GM10266 (cell line): ENCODE measurements around the gene PRAMEF18.
A peak's percentile ranks its signal among the peaks of the same experiment; 100 is the strongest.
"Not testable (repeated sequence)": the region's sequence is repeated elsewhere in the genome, so short reads cannot be mapped to it uniquely, and the experiment has no call there.

Experiments
- DNase-seq: peaks from one replicate; pipeline ENCODE4 v3.0.0; 2012; ENCODE audit errors: extremely low spot score
- CTCF ChIP-seq: IDR thresholded peaks from 2 replicates; pipeline ENCODE4 v1.5.1; 2012; ENCODE audit warnings: mild to moderate bottlenecking, low read depth; ENCODE audit not compliant: control insufficient read depth, insufficient read depth; ENCODE audit errors: missing control alignments

PRAMEF18 gene

GRCh38 chr1:13225675-13226204 lies at the start of gene PRAMEF18:
Gene PRAMEF18, minus strand, starts transcription at chr1:13226154. Its CDS starts 48 bp downstream, at chr1:13226106.
- DNase-seq, result not testable (repeated sequence)

GRCh38 chr1:13265124-13265523 lies 39.2 kb upstream of the PRAMEF18 start:
- DNase-seq, result not testable (repeated sequence)

- not testable (repeated sequence) for DNase-seq
Measured at GRCh38 chr1:13253898-13254297, 27.9 kb upstream of the PRAMEF18 start, which contains the start of gene PRAMEF5. Gene PRAMEF5, plus strand, starts transcription at chr1:13254198. Its CDS starts 5,071 bp downstream, at chr1:13259269.

- DNase-seq, result not testable (repeated sequence)
Measured at GRCh38 chr1:13247122-13247521, 21.2 kb upstream of the PRAMEF18 start.

- not testable (repeated sequence) for DNase-seq
Measured at GRCh38 chr1:13246554-13246871, 20.6 kb upstream of the PRAMEF18 start.

- not testable (repeated sequence) for DNase-seq
Measured at GRCh38 chr1:13245841-13246553, 20.0 kb upstream of the PRAMEF18 start.

- not testable (repeated sequence) for DNase-seq
Measured at GRCh38 chr1:13243536-13244263, 17.7 kb upstream of the PRAMEF18 start.

DNA sequence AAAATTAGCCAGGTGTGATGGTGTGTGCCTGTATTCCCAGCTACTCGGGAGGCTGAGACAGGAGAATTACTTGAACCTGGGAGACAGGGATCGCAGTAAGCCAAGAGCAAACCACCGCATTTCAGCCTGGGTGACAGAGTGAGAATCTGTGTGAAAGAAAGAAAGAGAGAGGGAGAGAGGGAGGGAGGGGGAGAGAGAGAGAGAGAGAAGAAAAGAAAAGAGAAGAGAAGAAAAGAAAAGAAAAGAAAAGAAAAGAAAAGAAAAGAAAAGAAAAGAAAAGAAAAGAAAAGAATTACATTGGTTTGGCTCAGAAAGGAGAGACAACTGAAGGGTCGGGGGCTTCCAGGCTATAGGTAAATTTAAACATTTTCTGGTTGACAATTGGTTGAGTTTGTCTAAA lies 13.7 kb upstream of the PRAMEF18 start:
- DNase-seq, result not testable (repeated sequence)

DNA sequence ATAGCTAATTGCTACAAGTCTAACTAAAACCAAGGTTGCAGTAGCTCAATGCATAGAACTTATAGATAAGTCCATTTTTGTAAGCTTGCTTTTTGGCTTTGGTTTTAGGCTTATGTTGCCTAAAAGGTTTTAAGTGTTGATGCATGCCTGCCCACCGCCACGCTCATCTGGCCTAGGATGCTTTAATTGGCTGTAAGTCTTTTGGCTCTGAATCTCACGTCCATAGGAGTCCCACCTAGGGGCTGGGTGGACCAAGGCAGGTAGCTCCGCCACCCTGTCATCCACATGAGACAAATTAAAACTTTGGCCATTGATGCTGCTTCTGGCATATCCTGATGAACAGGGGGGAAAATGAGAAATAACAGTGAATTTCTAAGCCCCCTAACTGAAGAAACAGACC lies 11.6 kb upstream of the PRAMEF18 start:
- DNase-seq, result not testable (repeated sequence)

GRCh38 chr1:13234057-13234456 lies 8.1 kb upstream of the PRAMEF18 start:
- not testable (repeated sequence) for DNase-seq

GRCh38 chr1:13232056-13232455 lies 6.1 kb upstream of the PRAMEF18 start:
- not testable (repeated sequence) for DNase-seq

DNA sequence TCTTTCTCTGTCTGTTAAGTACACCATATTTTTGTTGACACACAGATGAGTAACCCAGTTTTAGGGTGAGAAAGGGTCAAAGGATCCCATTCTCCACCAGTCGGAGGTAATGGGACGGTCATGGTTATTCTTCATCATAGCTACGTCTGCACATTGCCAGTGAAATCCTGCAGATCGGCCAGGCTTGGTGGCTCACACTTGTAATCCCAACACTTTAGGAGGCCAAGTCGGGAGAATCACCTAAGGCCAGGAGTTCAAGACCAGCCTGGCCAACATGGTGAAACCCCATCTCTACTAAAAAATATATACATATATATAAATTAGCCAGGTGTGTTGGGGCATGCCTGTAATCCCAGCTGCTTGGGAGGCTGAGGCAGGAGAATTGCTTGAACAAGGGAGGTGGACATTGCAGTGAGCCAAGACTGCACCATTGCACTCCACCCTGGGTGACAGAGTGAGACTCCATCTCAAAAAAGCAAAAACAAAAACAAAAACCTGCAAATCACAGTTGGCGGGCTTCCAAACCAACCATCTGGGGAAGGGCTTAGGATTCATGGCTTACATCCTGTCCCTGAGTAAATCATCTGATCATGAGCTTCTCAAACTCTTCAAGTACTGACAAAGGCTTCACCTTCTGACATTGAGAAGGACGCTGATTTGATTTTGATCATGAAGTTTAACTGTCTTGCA lies 5.3 kb upstream of the PRAMEF18 start:
- not testable (repeated sequence) for DNase-seq

- DNase-seq, result not testable (repeated sequence)
Measured at GRCh38 chr1:13230601-13231000, 4.6 kb upstream of the PRAMEF18 start.

- not testable (repeated sequence) for DNase-seq
Measured at GRCh38 chr1:13230096-13230495, 4.1 kb upstream of the PRAMEF18 start.

- peak; percentile 8 for DNase-seq
- TF ChIP-seq CTCF, result peak; percentile 59
Measured at GRCh38 chr1:13228343-13228781, 2.4 kb upstream of the PRAMEF18 start.

- not testable (repeated sequence) for DNase-seq
Measured at GRCh38 chr1:13227271-13228055, 1.5 kb upstream of the PRAMEF18 start.
